ENCODE results near the gene EPN1.

Gene EPN1

GRCh38 chr19:55696301-55697068 is 21.5 kb downstream of the EPN1 start:
- H3K4me3 ChIP-seq (replicated peaks in 1 of 2; ENCODE audit: low read depth in 2 of 2, low read length in 2 of 2) = no peak overlapping the region
- TF ChIP-seq CTCF (IDR thresholded peaks at IDR 0.05; ENCODE audit: low read depth, low read length) = no peak
- DNase-seq (ENCODE audit: low read depth in 2 of 2) = no peak

GRCh38 chr19:55697069-55697440 is 22.0 kb downstream of the EPN1 start:
- TF ChIP-seq CTCF (IDR thresholded peaks at IDR 0.05; ENCODE audit: low read depth, low read length) = no peak
- H3K4me3 ChIP-seq (replicated peaks in 1 of 2; ENCODE audit: low read depth in 2 of 2, low read length in 2 of 2) = no peak overlapping the region

GRCh38 chr19:55697698-55698097 is 22.7 kb downstream of the EPN1 start:
- no peak for TF ChIP-seq CTCF (IDR thresholded peaks at IDR 0.05; ENCODE audit: low read depth, low read length)
- H3K4me3 ChIP-seq (replicated peaks in 1 of 2; ENCODE audit: low read depth in 2 of 2, low read length in 2 of 2) = no peak overlapping the region
- no peak for DNase-seq (ENCODE audit: low read depth in 2 of 2)

More at GRCh38 chr19:55697069-55697440, 22.0 kb downstream of the EPN1 start:
- no peak for DNase-seq (ENCODE audit: low read depth in 2 of 2)

- no peak overlapping the region for H3K4me3 ChIP-seq (replicated peaks in 1 of 2; ENCODE audit: low read depth in 2 of 2, low read length in 2 of 2)
- DNase-seq (ENCODE audit: low read depth in 2 of 2) = no peak
- TF ChIP-seq CTCF (IDR thresholded peaks at IDR 0.05; ENCODE audit: low read depth, low read length) = no peak
Observed at GRCh38 chr19:55698256-55698655, 23.2 kb downstream of the EPN1 start.

- H3K4me3 ChIP-seq (replicated peaks in 1 of 2; ENCODE audit: low read depth in 2 of 2, low read length in 2 of 2) = no peak overlapping the region
- TF ChIP-seq CTCF (IDR thresholded peaks at IDR 0.05; ENCODE audit: low read depth, low read length) = no peak
- DNase-seq (ENCODE audit: low read depth in 2 of 2) = no peak
Observed at GRCh38 chr19:55699221-55699620, 24.2 kb downstream of the EPN1 start.

GRCh38 chr19:55700813-55701212 is 25.8 kb downstream of the EPN1 start:
- TF ChIP-seq CTCF (IDR thresholded peaks at IDR 0.05; ENCODE audit: low read depth, low read length) = no peak
- DNase-seq (ENCODE audit: low read depth in 2 of 2) = no peak
- H3K4me3 ChIP-seq (replicated peaks in 1 of 2; ENCODE audit: low read depth in 2 of 2, low read length in 2 of 2) = no peak overlapping the region
